AG09319 (cell line): ENCODE data around the gene DNLZ.

Source experiments
- DNase-seq: peaks from one replicate; pipeline ENCODE4 v3.0.0-alpha.2; 2010; ENCODE audit warnings: low read depth; ENCODE audit errors: extremely low read depth
- TF ChIP-seq, protein P1 (sequence below): IDR thresholded peaks from 2 replicates; pipeline ENCODE4 v1.5.1; 2011; ENCODE audit warnings: low read depth, mild to moderate bottlenecking, inconsistent platforms, low read length, moderate library complexity

Gene DNLZ

DNA sequence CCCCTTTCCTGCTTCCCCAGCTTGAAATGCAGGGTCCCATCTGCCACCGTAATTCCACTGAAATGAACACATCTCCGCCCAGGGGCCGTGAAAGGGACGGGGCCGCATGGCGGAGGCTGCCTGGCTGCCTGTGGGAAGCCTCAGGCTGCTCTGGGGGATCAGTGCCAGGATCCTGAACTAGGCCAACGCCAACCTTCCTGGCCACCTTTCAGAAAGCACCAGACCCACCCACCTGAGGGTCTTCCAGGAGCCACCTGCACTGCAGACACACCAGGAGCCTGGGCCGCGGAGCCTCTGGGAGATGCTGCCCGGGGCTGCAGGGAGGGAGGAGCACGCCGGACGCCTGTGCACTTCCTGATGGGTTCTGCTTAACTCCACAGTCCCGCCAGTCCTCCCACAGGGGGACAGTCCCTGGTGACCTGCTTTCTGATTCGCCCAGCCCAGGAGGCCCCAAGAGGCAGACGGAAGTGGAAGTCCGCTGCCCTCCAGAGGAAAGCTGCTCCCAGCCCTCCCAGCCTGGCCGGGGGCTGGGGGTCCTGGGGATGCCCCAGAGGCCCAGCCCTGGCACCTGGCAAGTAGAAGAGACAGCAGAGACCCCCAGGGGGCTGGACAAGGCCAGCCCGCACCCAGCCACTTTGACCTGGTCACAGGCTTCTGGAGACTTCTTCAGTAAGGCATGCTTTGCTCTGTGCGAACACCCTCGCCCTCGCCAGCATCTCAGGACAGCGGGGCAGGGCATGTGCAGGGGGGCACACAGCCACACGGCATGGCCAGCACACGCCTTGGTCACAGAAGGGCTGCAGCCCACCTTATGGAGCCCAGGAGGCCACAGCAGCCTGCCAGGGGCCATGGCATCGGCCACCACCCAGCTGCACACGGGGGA, 10.0 kb upstream of the DNLZ start, which contains the start of gene CARD9:
CARD9 (minus strand) TSS at position 370 of the 883 bp plus-strand sequence. CDS start 1,591 bp downstream, outside the sequence.
- TF ChIP-seq, protein P1, sequence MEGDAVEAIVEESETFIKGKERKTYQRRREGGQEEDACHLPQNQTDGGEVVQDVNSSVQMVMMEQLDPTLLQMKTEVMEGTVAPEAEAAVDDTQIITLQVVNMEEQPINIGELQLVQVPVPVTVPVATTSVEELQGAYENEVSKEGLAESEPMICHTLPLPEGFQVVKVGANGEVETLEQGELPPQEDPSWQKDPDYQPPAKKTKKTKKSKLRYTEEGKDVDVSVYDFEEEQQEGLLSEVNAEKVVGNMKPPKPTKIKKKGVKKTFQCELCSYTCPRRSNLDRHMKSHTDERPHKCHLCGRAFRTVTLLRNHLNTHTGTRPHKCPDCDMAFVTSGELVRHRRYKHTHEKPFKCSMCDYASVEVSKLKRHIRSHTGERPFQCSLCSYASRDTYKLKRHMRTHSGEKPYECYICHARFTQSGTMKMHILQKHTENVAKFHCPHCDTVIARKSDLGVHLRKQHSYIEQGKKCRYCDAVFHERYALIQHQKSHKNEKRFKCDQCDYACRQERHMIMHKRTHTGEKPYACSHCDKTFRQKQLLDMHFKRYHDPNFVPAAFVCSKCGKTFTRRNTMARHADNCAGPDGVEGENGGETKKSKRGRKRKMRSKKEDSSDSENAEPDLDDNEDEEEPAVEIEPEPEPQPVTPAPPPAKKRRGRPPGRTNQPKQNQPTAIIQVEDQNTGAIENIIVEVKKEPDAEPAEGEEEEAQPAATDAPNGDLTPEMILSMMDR: no peak
- no peak for DNase-seq

DNA sequence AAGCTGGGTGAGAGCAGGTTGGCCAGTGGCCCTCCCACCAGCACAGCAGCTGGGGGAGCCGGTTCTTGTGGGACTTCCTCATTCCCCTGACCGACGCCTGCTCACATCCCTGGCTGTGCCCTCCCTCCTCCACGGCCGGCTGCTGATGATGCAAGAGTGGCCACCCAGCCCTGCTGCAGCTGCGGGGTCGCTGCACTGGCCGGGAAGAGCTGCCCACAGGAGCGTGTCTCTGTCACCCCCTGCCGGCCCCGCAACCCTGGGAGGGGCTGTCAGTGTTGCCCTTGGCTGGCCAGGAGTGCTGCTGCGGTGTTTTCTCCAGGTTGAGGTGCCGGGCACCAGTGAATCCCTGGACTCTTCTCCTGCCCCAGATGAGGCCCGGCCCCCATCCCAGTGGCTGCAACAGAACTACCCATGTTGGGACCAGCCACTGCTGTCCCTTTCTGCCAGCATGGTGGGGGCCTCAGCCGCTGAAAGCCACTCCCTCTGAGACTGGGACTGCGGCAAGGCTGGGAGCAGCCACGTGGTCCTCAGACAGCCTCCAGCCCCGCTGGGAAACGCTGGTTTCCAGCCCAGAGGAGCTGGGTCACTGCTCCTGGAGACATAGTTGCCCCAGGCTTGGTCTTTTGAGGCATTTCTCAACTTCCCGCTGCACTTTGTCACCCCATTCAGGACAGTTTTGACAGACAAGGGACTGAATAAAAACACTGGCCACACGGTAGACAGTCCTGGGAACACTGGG, 9.2 kb upstream of the DNLZ start:
- TF ChIP-seq, protein P1: peak; percentile 30
- peak; percentile 52 for DNase-seq

DNA sequence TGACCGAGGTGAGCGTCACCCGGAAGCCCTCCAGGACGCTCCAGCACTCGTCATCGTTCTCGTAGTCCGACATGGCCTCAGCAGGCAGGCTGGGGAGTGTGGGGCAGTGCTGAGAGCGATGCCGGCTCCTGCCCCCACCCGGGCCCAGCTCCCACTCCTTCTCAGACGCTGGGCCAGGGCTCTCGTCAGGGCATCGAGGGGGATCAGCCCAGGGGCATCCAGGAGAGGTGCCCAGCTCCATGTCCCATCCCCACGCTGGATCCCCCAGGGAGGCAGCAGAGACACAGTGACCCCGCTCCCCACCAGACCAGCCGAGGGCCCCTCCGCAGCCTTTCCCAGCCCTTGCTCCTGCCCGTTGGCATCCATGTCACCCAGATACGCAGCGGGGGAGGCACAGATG, 8.5 kb upstream of the DNLZ start:
- TF ChIP-seq, protein P1: no peak
- no peak for DNase-seq

DNA sequence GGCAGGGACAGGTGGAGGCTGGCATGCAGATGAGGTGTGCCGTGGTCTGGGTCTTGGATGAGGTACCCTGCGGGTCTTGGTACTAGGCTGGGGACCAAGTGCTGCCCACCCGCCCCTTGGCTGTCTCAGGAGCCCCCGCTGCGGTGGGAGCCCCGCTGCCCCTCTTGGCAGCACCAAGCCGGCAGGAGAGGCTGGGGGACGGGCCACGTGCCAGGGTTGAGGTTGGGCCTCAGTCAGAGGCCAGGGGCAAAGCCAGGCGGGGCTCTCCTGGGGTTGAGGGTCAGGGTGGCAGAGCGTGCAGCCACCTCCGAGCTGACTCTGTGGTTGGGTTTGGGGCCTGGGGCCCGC, 8.0 kb upstream of the DNLZ start:
- DNase-seq: no peak
- TF ChIP-seq, protein P1: no peak

DNA sequence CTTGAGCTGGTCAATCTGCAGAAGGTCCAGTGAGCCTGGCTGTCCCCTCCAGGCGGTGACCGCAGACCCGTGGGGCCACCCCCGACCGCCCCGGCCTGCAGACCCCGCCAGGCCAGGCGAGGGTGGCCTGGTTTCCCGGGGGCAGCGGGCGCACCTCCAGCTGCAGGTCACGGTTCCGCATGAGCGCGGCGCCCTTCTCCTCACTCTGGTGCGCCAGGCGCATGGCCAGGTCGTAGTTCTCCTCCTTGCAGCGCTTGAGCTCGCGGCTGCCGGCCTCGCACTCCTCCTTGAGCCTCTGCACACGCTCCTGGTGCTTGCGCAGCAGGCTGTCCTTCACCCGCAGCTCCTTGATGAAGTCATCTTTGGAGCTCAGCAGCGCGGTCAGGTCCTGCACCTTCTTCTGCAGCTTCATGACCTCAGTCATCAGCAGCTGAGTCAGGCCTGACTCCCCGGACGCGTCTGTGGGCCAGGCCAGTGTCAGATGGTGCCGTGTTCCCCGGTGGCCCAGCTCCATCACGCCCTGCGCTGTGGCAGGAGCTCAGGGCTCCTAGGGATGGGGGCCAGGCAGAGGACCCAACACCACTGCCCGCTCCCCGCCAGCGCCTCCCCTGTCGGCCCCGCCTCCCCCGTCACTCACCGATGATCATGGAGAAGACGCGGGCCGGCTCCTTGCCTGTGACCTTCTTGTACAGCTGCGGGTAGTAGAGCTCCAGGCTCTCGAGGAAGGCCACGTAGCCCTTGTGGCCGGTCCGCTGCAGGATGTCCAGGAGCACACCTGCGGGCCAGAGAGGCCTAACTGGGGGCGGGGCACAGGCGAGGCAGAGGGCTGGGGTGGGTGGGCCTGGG, 7.4 kb upstream of the DNLZ start:
- TF ChIP-seq, protein P1: no peak
- DNase-seq: no peak

DNA sequence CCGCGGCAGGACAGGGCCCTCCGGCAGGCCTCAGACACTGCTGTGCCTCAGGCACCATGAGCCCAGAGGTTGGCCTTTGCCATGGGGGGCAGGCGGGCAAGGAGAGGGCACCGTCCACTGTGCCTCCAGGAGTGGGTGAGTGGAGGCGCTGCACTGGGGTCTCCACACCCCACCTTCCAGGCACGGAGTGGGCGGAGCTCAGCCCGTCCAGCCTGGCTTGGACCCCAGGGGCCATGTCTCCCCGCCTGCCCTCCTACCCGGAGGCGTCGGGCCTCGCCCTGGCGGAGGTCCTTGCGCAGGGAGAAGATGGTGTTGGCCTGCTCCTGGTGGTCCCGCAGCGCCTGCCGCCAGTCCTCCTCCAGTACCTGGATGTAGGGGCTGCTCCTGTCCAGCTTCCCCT, 6.5 kb upstream of the DNLZ start:
- TF ChIP-seq, protein P1: no peak
- DNase-seq: no peak
